Loucy (cell line): ENCODE data around the gene EVC.

Experiments
- EZH2phosphoT487 ChIP-seq: fragments of 200-600 bp; IDR thresholded peaks from 2 replicates; pipeline ENCODE4 v1.6.1; 2018; ENCODE audit warnings: antibody characterized with exemption, mild to moderate bottlenecking, moderate library complexity, borderline replicate concordance
- TF ChIP-seq, protein P1 (sequence below): fragments of 200-600 bp; sonication (generic); conservative IDR thresholded peaks from 2 replicates; pipeline ENCODE4 v1.5.1; 2014; ENCODE audit warnings: mild to moderate bottlenecking, antibody characterized with exemption, low read length

DNA sequence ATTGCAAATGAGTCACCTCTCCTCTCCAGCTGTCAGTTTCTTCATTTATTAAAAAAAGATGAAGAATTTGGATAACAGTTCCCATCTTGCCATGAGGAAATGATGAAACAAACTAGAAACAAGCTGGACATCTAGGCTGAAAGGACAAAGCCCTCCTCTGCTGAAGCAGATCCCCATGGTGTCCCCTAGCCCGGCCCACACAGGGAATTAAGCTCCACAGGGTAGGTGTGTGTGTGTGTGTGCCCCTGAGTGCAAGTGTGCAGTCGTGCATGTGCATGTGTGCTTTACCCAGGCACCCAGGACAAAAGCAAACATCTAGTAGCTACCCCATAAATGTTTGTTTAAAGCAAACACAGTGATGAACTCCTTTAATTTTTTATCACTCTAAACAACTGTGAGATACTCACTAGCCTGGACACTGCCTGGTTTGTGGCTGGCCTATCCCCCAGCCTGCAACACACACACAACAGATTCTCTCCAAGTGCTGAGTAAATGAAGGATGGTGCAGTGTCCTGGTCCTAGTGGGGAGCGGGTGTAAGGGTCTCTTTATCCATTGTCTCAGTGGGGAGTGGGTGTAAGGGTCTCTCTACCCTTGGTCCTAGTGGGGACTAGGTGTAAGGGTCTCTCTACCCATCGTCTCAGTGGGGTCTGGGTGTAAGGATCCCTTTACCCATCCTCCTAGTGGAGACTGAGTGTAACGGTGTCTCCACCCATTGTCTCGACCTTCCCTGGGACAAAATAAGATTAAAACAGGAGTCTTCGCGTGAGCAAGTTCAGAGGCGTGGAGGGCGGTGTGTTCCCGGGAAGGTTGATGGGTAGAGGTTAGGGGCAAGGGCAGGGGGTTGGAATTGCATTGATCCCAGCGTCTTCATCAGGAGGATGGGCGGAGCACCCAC lies 688 bp upstream of the EVC start:
- TF ChIP-seq, protein P1, sequence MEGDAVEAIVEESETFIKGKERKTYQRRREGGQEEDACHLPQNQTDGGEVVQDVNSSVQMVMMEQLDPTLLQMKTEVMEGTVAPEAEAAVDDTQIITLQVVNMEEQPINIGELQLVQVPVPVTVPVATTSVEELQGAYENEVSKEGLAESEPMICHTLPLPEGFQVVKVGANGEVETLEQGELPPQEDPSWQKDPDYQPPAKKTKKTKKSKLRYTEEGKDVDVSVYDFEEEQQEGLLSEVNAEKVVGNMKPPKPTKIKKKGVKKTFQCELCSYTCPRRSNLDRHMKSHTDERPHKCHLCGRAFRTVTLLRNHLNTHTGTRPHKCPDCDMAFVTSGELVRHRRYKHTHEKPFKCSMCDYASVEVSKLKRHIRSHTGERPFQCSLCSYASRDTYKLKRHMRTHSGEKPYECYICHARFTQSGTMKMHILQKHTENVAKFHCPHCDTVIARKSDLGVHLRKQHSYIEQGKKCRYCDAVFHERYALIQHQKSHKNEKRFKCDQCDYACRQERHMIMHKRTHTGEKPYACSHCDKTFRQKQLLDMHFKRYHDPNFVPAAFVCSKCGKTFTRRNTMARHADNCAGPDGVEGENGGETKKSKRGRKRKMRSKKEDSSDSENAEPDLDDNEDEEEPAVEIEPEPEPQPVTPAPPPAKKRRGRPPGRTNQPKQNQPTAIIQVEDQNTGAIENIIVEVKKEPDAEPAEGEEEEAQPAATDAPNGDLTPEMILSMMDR = no peak
- no peak for TF ChIP-seq EZH2phosphoT487
